ENCODE data around the gene CD80.
"Not testable (repeated sequence)": the region's sequence is repeated elsewhere in the genome, so short reads cannot be mapped to it uniquely, and the experiment has no call there.

Gene CD80

GRCh38 chr3:119569156-119569555 is 9.7 kb upstream of the CD80 start:
- Mint-ChIP-seq H3K4me3 (no peak overlapping the region), H3K4me1 (peaks cover 7% of the 10 kb centered on the region), H3K27ac (no peak overlapping the region), H3K36me3 (ENCODE audit: low read depth) (peaks cover 1% of the 10 kb centered on the region), H3K27me3 (peaks cover 17% of the 10 kb centered on the region), H3K9me3 (no peaks in the 10 kb centered on the region)
- ATAC-seq (no peak), DNase-seq (no peak)

GRCh38 chr3:119563334-119563733 is 3.9 kb upstream of the CD80 start:
- H3K36me3 Mint-ChIP-seq (ENCODE audit: low read depth); H3K27me3 Mint-ChIP-seq; ATAC-seq; DNase-seq; H3K4me3 Mint-ChIP-seq; H3K27ac Mint-ChIP-seq; H3K9me3 Mint-ChIP-seq: not testable (repeated sequence)
- H3K4me1 Mint-ChIP-seq, result peaks cover 39% of the 10 kb centered on the region

GRCh38 chr3:119562307-119562961 is 3.0 kb upstream of the CD80 start:
- ATAC-seq (peak; percentile 90), DNase-seq (peak; percentile 55)
- peak overlapping the region; percentile 67 for H3K4me3 Mint-ChIP-seq

GRCh38 chr3:119560160-119560559 is 746 bp upstream of the CD80 start:
- Mint-ChIP-seq H3K4me3 (peak overlapping the region; percentile 30), H3K9me3 (no peaks in the 10 kb centered on the region), H3K36me3 (ENCODE audit: low read depth) (peaks cover 11% of the 10 kb centered on the region), H3K27me3 (peaks cover 6% of the 10 kb centered on the region), H3K27ac (no peak overlapping the region), H3K4me1 (peaks cover 63% of the 10 kb centered on the region)
- no peak for DNase-seq
- no peak for ATAC-seq

More at GRCh38 chr3:119562307-119562961, 3.0 kb upstream of the CD80 start:
- H3K27ac Mint-ChIP-seq, result peak overlapping the region; percentile 92
- H3K9me3 Mint-ChIP-seq, result no peaks in the 10 kb centered on the region
- peaks cover 8% of the 10 kb centered on the region for H3K36me3 Mint-ChIP-seq (ENCODE audit: low read depth)
- H3K4me1 Mint-ChIP-seq, result peaks cover 46% of the 10 kb centered on the region
- H3K27me3 Mint-ChIP-seq, result peaks cover 8% of the 10 kb centered on the region

GRCh38 chr3:119558626-119559317 is 642 bp downstream of the CD80 start:
- no peak for ATAC-seq
- Mint-ChIP-seq H3K4me1 (peaks cover 67% of the 10 kb centered on the region), H3K9me3 (no peaks in the 10 kb centered on the region), H3K4me3 (peak overlapping the region; percentile 69), H3K27me3 (peaks cover 6% of the 10 kb centered on the region), H3K27ac (peak overlapping the region; percentile 70), H3K36me3 (ENCODE audit: low read depth) (peaks cover 11% of the 10 kb centered on the region)
- DNase-seq, result no peak

- Mint-ChIP-seq H3K4me3 (peak overlapping the region; percentile 69), H3K36me3 (ENCODE audit: low read depth) (peaks cover 11% of the 10 kb centered on the region), H3K4me1 (peaks cover 64% of the 10 kb centered on the region), H3K27me3 (peaks cover 6% of the 10 kb centered on the region), H3K27ac (peak overlapping the region; percentile 70), H3K9me3 (no peaks in the 10 kb centered on the region)
- ATAC-seq (no peak), DNase-seq (peak; percentile 41)
These were observed 1.5 kb downstream of the CD80 start for GRCh38 chr3:119557877-119558269.

GRCh38 chr3:119557192-119557876 is 2.1 kb downstream of the CD80 start:
- H3K36me3 Mint-ChIP-seq (ENCODE audit: low read depth), result peaks cover 11% of the 10 kb centered on the region
- DNase-seq, result no peak
- ATAC-seq, result no peak
- H3K4me1 Mint-ChIP-seq, result peaks cover 58% of the 10 kb centered on the region
- H3K27ac Mint-ChIP-seq, result peak overlapping the region; percentile 70
- no peaks in the 10 kb centered on the region for H3K9me3 Mint-ChIP-seq
- peak overlapping the region; percentile 69 for H3K4me3 Mint-ChIP-seq
- peaks cover 6% of the 10 kb centered on the region for H3K27me3 Mint-ChIP-seq

GRCh38 chr3:119555929-119556328 is 3.5 kb downstream of the CD80 start:
- Mint-ChIP-seq H3K27ac (peak overlapping the region; percentile 21), H3K36me3 (ENCODE audit: low read depth) (peaks cover 11% of the 10 kb centered on the region), H3K4me1 (peaks cover 52% of the 10 kb centered on the region), H3K27me3 (peaks cover 6% of the 10 kb centered on the region), H3K9me3 (no peaks in the 10 kb centered on the region), H3K4me3 (peak overlapping the region; percentile 19)
- DNase-seq, result no peak
- ATAC-seq, result no peak

GRCh38 chr3:119555309-119555735 is 4.1 kb downstream of the CD80 start:
- DNase-seq (no peak), ATAC-seq (no peak)
- Mint-ChIP-seq H3K27ac (peak overlapping the region; percentile 59), H3K9me3 (no peaks in the 10 kb centered on the region), H3K4me1 (peaks cover 50% of the 10 kb centered on the region), H3K4me3 (peak overlapping the region; percentile 44), H3K27me3 (peaks cover 6% of the 10 kb centered on the region), H3K36me3 (ENCODE audit: low read depth) (peaks cover 11% of the 10 kb centered on the region)

GRCh38 chr3:119553823-119554415 is 5.5 kb downstream of the CD80 start:
- peaks cover 11% of the 10 kb centered on the region for H3K36me3 Mint-ChIP-seq (ENCODE audit: low read depth)
- no peak for ATAC-seq

GRCh38 chr3:119552928-119553327 is 6.5 kb downstream of the CD80 start:
- H3K36me3 Mint-ChIP-seq (ENCODE audit: low read depth); H3K4me3 Mint-ChIP-seq; DNase-seq; H3K27me3 Mint-ChIP-seq; H3K27ac Mint-ChIP-seq; ATAC-seq; H3K9me3 Mint-ChIP-seq: not testable (repeated sequence)
- peaks cover 28% of the 10 kb centered on the region for H3K4me1 Mint-ChIP-seq

More at GRCh38 chr3:119553823-119554415, 5.5 kb downstream of the CD80 start:
- peaks cover 37% of the 10 kb centered on the region for H3K4me1 Mint-ChIP-seq
- no peak overlapping the region for H3K4me3 Mint-ChIP-seq
- no peaks in the 10 kb centered on the region for H3K9me3 Mint-ChIP-seq
- no peak for DNase-seq
- H3K27me3 Mint-ChIP-seq, result peaks cover 6% of the 10 kb centered on the region
- no peak overlapping the region for H3K27ac Mint-ChIP-seq

GRCh38 chr3:119551598-119551997 is 7.8 kb downstream of the CD80 start:
- Mint-ChIP-seq H3K4me1 (peaks cover 16% of the 10 kb centered on the region), H3K27me3 (peaks cover 5% of the 10 kb centered on the region), H3K27ac (no peak overlapping the region), H3K36me3 (ENCODE audit: low read depth) (no peaks in the 10 kb centered on the region), H3K4me3 (no peak overlapping the region), H3K9me3 (no peaks in the 10 kb centered on the region)
- ATAC-seq, result peak; percentile 4
- DNase-seq, result no peak

GRCh38 chr3:119550192-119550910 is 9.1 kb downstream of the CD80 start:
- DNase-seq, result no peak
- Mint-ChIP-seq H3K27me3 (no peaks in the 10 kb centered on the region), H3K9me3 (no peaks in the 10 kb centered on the region), H3K4me1 (peaks cover 6% of the 10 kb centered on the region), H3K27ac (peak overlapping the region; percentile 46), H3K36me3 (ENCODE audit: low read depth) (no peaks in the 10 kb centered on the region), H3K4me3 (no peak overlapping the region)
- ATAC-seq, result no peak

GRCh38 chr3:119548341-119548740 is 11.1 kb downstream of the CD80 start:
- Mint-ChIP-seq H3K36me3 (ENCODE audit: low read depth) (peaks cover 3% of the 10 kb centered on the region), H3K4me1 (no peaks in the 10 kb centered on the region), H3K9me3 (no peaks in the 10 kb centered on the region), H3K27ac (no peak overlapping the region), H3K4me3 (no peak overlapping the region), H3K27me3 (no peaks in the 10 kb centered on the region)
- ATAC-seq (no peak), DNase-seq (no peak)
